ENCODE data around the gene OBSL1. TPM values are rescaled to one million over a fixed set of nuclear protein-coding genes. Genes with fewer than 3 reads are reported as not detected.
A peak's percentile ranks its signal among the peaks of the same experiment; 100 is the strongest.

The OBSL1 gene
- total and polyA plus RNA-seq, 7 experiments from 2014 or later: 0.19 to 7.1 (median 4.0) TPM; not detected in 4

- CTCF ChIA-PET: interaction anchor here (1.2 to 1.5 kb wide), 4 partner anchors 44 to 56 kb away, joined by 3 to 9 read pairs (median 4); partner anchors contain the start of genes CHPF and TMEM198
- peak; percentile 76 to 91 (median 87) for DNase-seq
- Mint-ChIP-seq H3K9me3 (no peaks in the 10 kb centered on the region), H3K4me1 (peaks cover 14 to 30% (median 21%) of the 10 kb centered on the region in 7 donors), H3K27ac (peak within 1 kb of the TSS; percentile 93 to 98 (median 94)), H3K36me3 (peaks cover 2 to 19% (median 16%) of the 10 kb centered on the region in 5 donors), H3K27me3 (peaks cover 3 to 10% (median 6%) of the 10 kb centered on the region in 5 donors), H3K4me3 (peak within 1 kb of the TSS; percentile 89 to 99 (median 96))
- Histone ChIP-seq H3K27ac (ENCODE audit: low read depth, low read length) (peak within 1 kb of the TSS; percentile 80), H3K4me1 (ENCODE audit: control insufficient read depth in 2 of 2, insufficient read depth in 2 of 2, low read length in 2 of 2) (peaks cover 5 to 15% of the 10 kb centered on the region in 2 donors), H3K9me3 (ENCODE audit: control insufficient read depth in 2 of 3, low read length in 3 of 3) (no peaks in the 10 kb centered on the region), H3K36me3 (ENCODE audit: control insufficient read depth in 2 of 3, insufficient read depth in 3 of 3, low read length in 3 of 3) (peaks cover 0 to 26% (median 0%) of the 10 kb centered on the region in 3 experiments), H3K4me3 (ENCODE audit: low read length) (peak within 1 kb of the TSS; percentile 86), H3K27me3 (ENCODE audit: control insufficient read depth in 2 of 2, insufficient read depth in 2 of 2, low read length in 2 of 2) (no peaks in the 10 kb centered on the region)
- POLR2A ChIA-PET: interaction anchor here (0.8 kb wide), 1 partner anchor 27 kb away, joined by 5 read pairs; the partner anchor contains the start of gene OBSL1
- intact Hi-C loops (cut with micrococcal nuclease): loop anchor here (1.0 to 5.0 kb wide), 14 partner anchors 45 to 925 kb away; partner anchors contain the start of genes CHPF (in 2 of the 2), GLB1L (in 2 of the 2), GMPPA (in 2 of the 2) and STK16 (in 2 of the 2)
- ATAC-seq: peak; percentile 91
These were observed 26.4 kb upstream of the OBSL1 start, which contains the start of gene STK11IP for GRCh38 chr2:219597552-219598307. Gene STK11IP, plus strand, starts transcription at chr2:219597857. Its CDS starts 263 bp downstream, at chr2:219598120.

GRCh38 chr2:219596954-219597551 lies 25.7 kb upstream of the OBSL1 start:
- Mint-ChIP-seq H3K9me3 (no peaks in the 10 kb centered on the region), H3K36me3 (peaks cover 2 to 14% (median 12%) of the 10 kb centered on the region in 5 donors), H3K4me1 (peaks cover 14 to 30% (median 21%) of the 10 kb centered on the region in 7 donors), H3K27ac (peak overlapping the region; percentile 93 to 98 (median 94)), H3K4me3 (peak overlapping the region; percentile 89 to 99 (median 96)), H3K27me3 (peaks cover 3 to 17% (median 12%) of the 10 kb centered on the region in 5 donors)
- H3K27ac ChIP-seq (ENCODE audit: low read depth, low read length): peak overlapping the region; percentile 80
- peak overlapping the region; percentile 86 for H3K4me3 ChIP-seq (ENCODE audit: low read length)
- no peaks in the 10 kb centered on the region for H3K9me3 ChIP-seq (ENCODE audit: control insufficient read depth in 2 of 3, low read length in 3 of 3)
- POLR2A ChIA-PET: interaction anchor here (0.8 kb wide), 1 partner anchor 26 kb away, joined by 5 read pairs; the partner anchor contains the start of gene OBSL1
- no peaks in the 10 kb centered on the region for H3K27me3 ChIP-seq (ENCODE audit: control insufficient read depth in 2 of 2, insufficient read depth in 2 of 2, low read length in 2 of 2)
- H3K36me3 ChIP-seq (ENCODE audit: control insufficient read depth in 2 of 3, insufficient read depth in 3 of 3, low read length in 3 of 3): peaks cover 0 to 19% (median 0%) of the 10 kb centered on the region in 3 experiments
- DNase-seq: no peak
- CTCF ChIA-PET: interaction anchor here (0.6 to 1.5 kb wide), 5 partner anchors 23 to 56 kb away, joined by 3 to 9 read pairs (median 4); partner anchors contain the start of genes CHPF and TMEM198
- intact Hi-C loops (cut with micrococcal nuclease): loop anchor here (1.0 to 5.0 kb wide), 14 partner anchors 44 to 925 kb away; partner anchors contain the start of genes CHPF (in 2 of the 2), GLB1L (in 2 of the 2), GMPPA (in 2 of the 2) and STK16 (in 2 of the 2)
- peaks cover 5 to 15% of the 10 kb centered on the region in 2 donors for H3K4me1 ChIP-seq (ENCODE audit: control insufficient read depth in 2 of 2, insufficient read depth in 2 of 2, low read length in 2 of 2)
- ATAC-seq: no peak

GRCh38 chr2:219595256-219595655 lies 23.9 kb upstream of the OBSL1 start:
- H3K36me3 Mint-ChIP-seq: peaks cover 0 to 4% (median 0%) of the 10 kb centered on the region in 5 donors
- H3K27ac Mint-ChIP-seq: no peak overlapping the region
- H3K27me3 ChIP-seq (ENCODE audit: control insufficient read depth in 2 of 2, insufficient read depth in 2 of 2, low read length in 2 of 2): no peaks in the 10 kb centered on the region
- no peaks in the 10 kb centered on the region for H3K9me3 ChIP-seq (ENCODE audit: control insufficient read depth in 2 of 3, low read length in 3 of 3)
- no peak for DNase-seq
- H3K4me3 ChIP-seq (ENCODE audit: low read length): no peak overlapping the region
- H3K27me3 Mint-ChIP-seq: peaks cover 3 to 20% (median 15%) of the 10 kb centered on the region in 5 donors
- peaks cover 5 to 15% of the 10 kb centered on the region in 2 donors for H3K4me1 ChIP-seq (ENCODE audit: control insufficient read depth in 2 of 2, insufficient read depth in 2 of 2, low read length in 2 of 2)
- H3K4me3 Mint-ChIP-seq: no peak overlapping the region
- peaks cover 0 to 7% (median 0%) of the 10 kb centered on the region in 3 experiments for H3K36me3 ChIP-seq (ENCODE audit: control insufficient read depth in 2 of 3, insufficient read depth in 3 of 3, low read length in 3 of 3)
- intact Hi-C loops (cut with micrococcal nuclease): loop anchor here (5.0 kb wide), 6 partner anchors 318 to 923 kb away; partner anchors contain the start of genes GLB1L (in 2 of the 2), STK16 (in 2 of the 2), DNAJB2 (in 1 of the 2) and NHEJ1 (in 1 of the 2)
- H3K9me3 Mint-ChIP-seq: no peaks in the 10 kb centered on the region
- ChIA-PET POLR2A (no interaction called here), CTCF (interaction anchor here (0.8 kb wide), 1 partner anchor 100 kb away, joined by 3 read pairs; no protein-coding TSS in a partner anchor)
- no peak overlapping the region for H3K27ac ChIP-seq (ENCODE audit: low read depth, low read length)
- ATAC-seq: no peak
- peaks cover 14 to 27% (median 20%) of the 10 kb centered on the region in 7 donors for H3K4me1 Mint-ChIP-seq

- POLR2A ChIA-PET: no interaction called here
- H3K4me1 Mint-ChIP-seq: peaks cover 3 to 14% (median 9%) of the 10 kb centered on the region in 7 donors
- no peak overlapping the region for H3K4me3 ChIP-seq (ENCODE audit: low read length)
- CTCF ChIA-PET: no interaction called here
- H3K36me3 Mint-ChIP-seq: no peaks in the 10 kb centered on the region
- intact Hi-C loops (cut with micrococcal nuclease): no loop called here
- H3K36me3 ChIP-seq (ENCODE audit: control insufficient read depth in 2 of 3, insufficient read depth in 3 of 3, low read length in 3 of 3): peaks cover 0 to 7% (median 0%) of the 10 kb centered on the region in 3 experiments
- DNase-seq: no peak
- no peaks in the 10 kb centered on the region for H3K27me3 ChIP-seq (ENCODE audit: control insufficient read depth in 2 of 2, insufficient read depth in 2 of 2, low read length in 2 of 2)
- H3K4me3 Mint-ChIP-seq: no peak overlapping the region
- peaks cover 3 to 24% (median 15%) of the 10 kb centered on the region in 5 donors for H3K27me3 Mint-ChIP-seq
- H3K27ac Mint-ChIP-seq: no peak overlapping the region
- ATAC-seq: no peak
- no peak overlapping the region for H3K27ac ChIP-seq (ENCODE audit: low read depth, low read length)
- H3K9me3 Mint-ChIP-seq: no peaks in the 10 kb centered on the region
- H3K9me3 ChIP-seq (ENCODE audit: control insufficient read depth in 2 of 3, low read length in 3 of 3): no peaks in the 10 kb centered on the region
- peaks cover 5 to 9% of the 10 kb centered on the region in 2 donors for H3K4me1 ChIP-seq (ENCODE audit: control insufficient read depth in 2 of 2, insufficient read depth in 2 of 2, low read length in 2 of 2)
These were observed 21.8 kb upstream of the OBSL1 start for GRCh38 chr2:219593154-219593553.

GRCh38 chr2:219592736-219593135 lies 21.4 kb upstream of the OBSL1 start:
- no peaks in the 10 kb centered on the region for H3K9me3 ChIP-seq (ENCODE audit: control insufficient read depth in 2 of 3, low read length in 3 of 3)
- Mint-ChIP-seq H3K9me3 (no peaks in the 10 kb centered on the region), H3K4me3 (no peak overlapping the region), H3K27me3 (peaks cover 3 to 24% (median 16%) of the 10 kb centered on the region in 5 donors), H3K4me1 (peaks cover 0 to 10% (median 5%) of the 10 kb centered on the region in 7 donors), H3K36me3 (no peaks in the 10 kb centered on the region), H3K27ac (no peak overlapping the region)
- no peaks in the 10 kb centered on the region for H3K27me3 ChIP-seq (ENCODE audit: control insufficient read depth in 2 of 2, insufficient read depth in 2 of 2, low read length in 2 of 2)
- H3K4me1 ChIP-seq (ENCODE audit: control insufficient read depth in 2 of 2, insufficient read depth in 2 of 2, low read length in 2 of 2): peaks cover 5% of the 10 kb centered on the region in 2 donors
- no peak overlapping the region for H3K27ac ChIP-seq (ENCODE audit: low read depth, low read length)
- ChIA-PET CTCF (no interaction called here), POLR2A (no interaction called here)
- no peak overlapping the region for H3K4me3 ChIP-seq (ENCODE audit: low read length)
- H3K36me3 ChIP-seq (ENCODE audit: control insufficient read depth in 2 of 3, insufficient read depth in 3 of 3, low read length in 3 of 3): peaks cover 0 to 4% (median 0%) of the 10 kb centered on the region in 3 experiments
- ATAC-seq (no peak), DNase-seq (no peak)
- intact Hi-C loops (cut with micrococcal nuclease): no loop called here

- no peaks in the 10 kb centered on the region for H3K4me1 Mint-ChIP-seq
- H3K4me3 ChIP-seq (ENCODE audit: low read length): no peak overlapping the region
- H3K36me3 ChIP-seq (ENCODE audit: control insufficient read depth in 2 of 3, insufficient read depth in 3 of 3, low read length in 3 of 3): no peaks in the 10 kb centered on the region
- intact Hi-C loops (cut with micrococcal nuclease): no loop called here
- H3K27ac Mint-ChIP-seq: no peak overlapping the region
- no peak overlapping the region for H3K27ac ChIP-seq (ENCODE audit: low read depth, low read length)
- H3K27me3 ChIP-seq (ENCODE audit: control insufficient read depth in 2 of 2, insufficient read depth in 2 of 2, low read length in 2 of 2): no peaks in the 10 kb centered on the region
- H3K27me3 Mint-ChIP-seq: peaks cover 3 to 29% (median 19%) of the 10 kb centered on the region in 5 donors
- no peaks in the 10 kb centered on the region for H3K4me1 ChIP-seq (ENCODE audit: control insufficient read depth in 2 of 2, insufficient read depth in 2 of 2, low read length in 2 of 2)
- no peaks in the 10 kb centered on the region for H3K36me3 Mint-ChIP-seq
- H3K9me3 Mint-ChIP-seq: no peaks in the 10 kb centered on the region
- H3K9me3 ChIP-seq (ENCODE audit: control insufficient read depth in 2 of 3, low read length in 3 of 3): no peaks in the 10 kb centered on the region
- ChIA-PET POLR2A (no interaction called here), CTCF (no interaction called here)
- no peak for ATAC-seq
- H3K4me3 Mint-ChIP-seq: no peak overlapping the region
- DNase-seq: no peak
These were observed 19.8 kb upstream of the OBSL1 start for GRCh38 chr2:219591091-219591490.

Data from naive thymus-derived CD4-positive, alpha-beta T cell (primary cell).